A673 (cell line): ENCODE results near the gene CCDC148. TPM values are rescaled to one million over a fixed set of nuclear protein-coding genes. Genes with fewer than 3 reads are reported as not detected.

Experiments
- BruUV-seq: library from RNA; stranded (reverse); fragments of 400-500 nt; replicated peaks from 2 replicates; lab custom pipeline; 2021; lab: Mats Ljungman, UMichigan
- CTCF ChIA-PET: fragments of 300-600 bp; sonication (Branson Sonifier 250); formaldehyde crosslinking; loops from one replicate; lab custom pipeline; 2022; ENCODE audit warnings: antibody characterized with exemption; lab: Charles Lee
- POLR2A ChIA-PET: fragments of 300-600 bp; sonication (Branson Sonifier 250); formaldehyde crosslinking; loops from one replicate; lab custom pipeline; 2022; ENCODE audit warnings: antibody characterized with exemption; ENCODE audit not compliant: low non-redundant PET; lab: Charles Lee
- DNase-seq: peaks from one replicate; pipeline ENCODE4 v3.0.0-alpha.2; 2015; ENCODE audit warnings: low spot score
- H3K27ac ChIP-seq: fragments of 200-600 bp; sonication (generic); 2 replicates; pipeline ENCODE4 v1.5.1; 2016; ENCODE audit warnings: mixed run types, low read depth, mild to moderate bottlenecking, mixed read lengths, antibody characterized with exemption, low read length; ENCODE audit not compliant: poor library complexity, severe bottlenecking
- H3K27me3 ChIP-seq: fragments of 200-600 bp; sonication (generic); replicated peaks from 2 replicates; pipeline ENCODE4 v1.6.1; 2017; ENCODE audit warnings: mixed run types, low read depth, mild to moderate bottlenecking, mixed read lengths, antibody characterized with exemption, low read length; ENCODE audit not compliant: insufficient read depth, poor library complexity
- H3K36me3 ChIP-seq: fragments of 200-600 bp; sonication (generic); 2 replicates; pipeline ENCODE4 v1.6.1; 2016; ENCODE audit warnings: mixed run types, mild to moderate bottlenecking, mixed read lengths, antibody characterized with exemption, low read length; ENCODE audit not compliant: insufficient read depth, poor library complexity, severe bottlenecking
- H3K4me1 ChIP-seq: fragments of 200-600 bp; sonication (generic); 2 replicates; pipeline ENCODE4 v1.6.1; 2017; ENCODE audit warnings: mixed run types, mild to moderate bottlenecking, mixed read lengths, antibody characterized with exemption, low read length; ENCODE audit not compliant: insufficient read depth, poor library complexity, severe bottlenecking
- H3K4me3 ChIP-seq: fragments of 200-600 bp; sonication (generic); 2 replicates; pipeline ENCODE4 v1.5.1; 2016; ENCODE audit warnings: low read depth, mixed run types, mild to moderate bottlenecking, mixed read lengths, low read length; ENCODE audit not compliant: poor library complexity, severe bottlenecking
- H3K9me3 ChIP-seq: fragments of 200-600 bp; sonication (generic); 2 replicates; pipeline ENCODE4 v1.6.1; 2016; ENCODE audit warnings: mixed run types, low read depth, mild to moderate bottlenecking, mixed read lengths, antibody characterized with exemption, low read length; ENCODE audit not compliant: poor library complexity, severe bottlenecking
- CTCF ChIP-seq: fragments of 300-800, 200-600 bp; sonication (generic); conservative IDR thresholded peaks from 2 replicates; pipeline ENCODE4 v1.5.1; 2017; ENCODE audit warnings: low read depth, mild to moderate bottlenecking, antibody characterized with exemption, low read length, moderate library complexity, mixed read lengths
- EZH2 ChIP-seq: fragments of 200-600 bp; sonication (generic); IDR thresholded peaks from 2 replicates; pipeline ENCODE4 v1.6.1; 2017; ENCODE audit warnings: borderline replicate concordance, low read depth, mild to moderate bottlenecking, mixed read lengths, antibody characterized with exemption, low read length; ENCODE audit not compliant: poor library complexity, severe bottlenecking
- intact Hi-C: fragments of 100-400 bp; cut with micrococcal nuclease; formaldehyde crosslinking; loops from one replicate; pipeline ENCODE4 v1.10.0; 2022; ENCODE audit not compliant: unreplicated experiment
- total RNA-seq: library from RNA; stranded (reverse); gene quantifications from 2 replicates; pipeline ENCODE4 v1.2.3, GENCODE V29; 2021

Gene CCDC148
- total RNA-seq, 1 experiment from 2014 or later, result 0.90 TPM

- intact Hi-C loops, result no loop called here
- H3K4me1 ChIP-seq, result no peaks in the 10 kb centered on the region
- BruUV-seq, result no TSS peak
- H3K9me3 ChIP-seq, result no peaks in the 10 kb centered on the region
- no peak overlapping the region for H3K27ac ChIP-seq
- no peak for DNase-seq
- H3K27me3 ChIP-seq, result no peaks in the 10 kb centered on the region
- CTCF ChIA-PET, result no interaction called here
- POLR2A ChIA-PET, result no interaction called here
- no peak overlapping the region for H3K4me3 ChIP-seq
- TF ChIP-seq CTCF (no peak), EZH2 (no peak)
- H3K36me3 ChIP-seq, result no peaks in the 10 kb centered on the region
These were observed 321.5 kb downstream of the CCDC148 start for GRCh38 chr2:158135096-158135495.

- H3K36me3 ChIP-seq, result no peaks in the 10 kb centered on the region
- no peak overlapping the region for H3K4me3 ChIP-seq
- BruUV-seq, result no TSS peak
- H3K9me3 ChIP-seq, result no peaks in the 10 kb centered on the region
- H3K27ac ChIP-seq, result no peak overlapping the region
- CTCF ChIA-PET, result no interaction called here
- TF ChIP-seq EZH2 (no peak), CTCF (no peak)
- no peaks in the 10 kb centered on the region for H3K4me1 ChIP-seq
- H3K27me3 ChIP-seq, result no peaks in the 10 kb centered on the region
- DNase-seq, result no peak
- intact Hi-C loops, result no loop called here
- POLR2A ChIA-PET, result no interaction called here
These were observed 321.9 kb downstream of the CCDC148 start for GRCh38 chr2:158134655-158135054.

- intact Hi-C loops, result no loop called here
- CTCF ChIA-PET, result no interaction called here
These were observed 322.5 kb downstream of the CCDC148 start for GRCh38 chr2:158134055-158134454.

More at GRCh38 chr2:158134055-158134454, 322.5 kb downstream of the CCDC148 start:
- H3K4me3 ChIP-seq, result no peak overlapping the region
- H3K27me3 ChIP-seq, result no peaks in the 10 kb centered on the region
- POLR2A ChIA-PET, result no interaction called here
- no peaks in the 10 kb centered on the region for H3K9me3 ChIP-seq
- no peak overlapping the region for H3K27ac ChIP-seq
- no peaks in the 10 kb centered on the region for H3K36me3 ChIP-seq
- no peak for TF ChIP-seq EZH2
- TF ChIP-seq CTCF, result no peak
- no peaks in the 10 kb centered on the region for H3K4me1 ChIP-seq
- BruUV-seq, result no TSS peak
- no peak for DNase-seq
